CD4-positive, alpha-beta T cell treated with Interleukin-1 beta for 1 hour (primary cell): ENCODE results near the gene APOL5.
"Not testable (repeated sequence)": the region's sequence is repeated elsewhere in the genome, so short reads cannot be mapped to it uniquely, and the experiment has no call there.

Experiments
- DNase-seq, 2 donors: peaks; one replicate each; pipeline ENCODE4 v3.0.0-alpha.2; 2020 to 2022

The APOL5 gene

GRCh38 chr22:35717572-35717971 is at the start of gene APOL5:
Gene APOL5, plus strand, starts transcription at chr22:35717872. Its CDS starts 0 bp downstream, at chr22:35717872.
- DNase-seq = no peak

DNA sequence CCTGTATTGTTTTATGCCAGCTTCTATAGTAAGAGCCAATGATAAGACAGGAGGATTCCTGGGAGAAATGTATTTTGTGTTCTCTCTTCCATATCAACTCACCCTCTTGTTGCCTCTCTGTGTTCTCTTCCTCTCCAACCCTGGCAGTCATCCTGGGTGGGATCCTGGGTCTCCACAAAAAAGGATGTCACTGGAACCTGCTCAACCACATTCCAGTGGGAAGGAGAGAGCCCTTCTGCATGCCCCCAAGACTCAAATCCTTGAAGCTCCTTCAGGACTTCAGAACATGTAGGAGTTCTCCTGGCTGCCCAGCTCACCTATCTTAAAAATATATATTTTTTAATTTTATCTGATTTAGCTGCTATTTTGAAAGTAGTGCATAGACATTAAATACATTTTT is 43.3 kb upstream of the APOL5 start:
- no peak for DNase-seq

GRCh38 chr22:35676065-35676464 is 41.6 kb upstream of the APOL5 start:
- not testable (repeated sequence) for DNase-seq

GRCh38 chr22:35677460-35678187 is 40.0 kb upstream of the APOL5 start:
- DNase-seq = no peak

DNA sequence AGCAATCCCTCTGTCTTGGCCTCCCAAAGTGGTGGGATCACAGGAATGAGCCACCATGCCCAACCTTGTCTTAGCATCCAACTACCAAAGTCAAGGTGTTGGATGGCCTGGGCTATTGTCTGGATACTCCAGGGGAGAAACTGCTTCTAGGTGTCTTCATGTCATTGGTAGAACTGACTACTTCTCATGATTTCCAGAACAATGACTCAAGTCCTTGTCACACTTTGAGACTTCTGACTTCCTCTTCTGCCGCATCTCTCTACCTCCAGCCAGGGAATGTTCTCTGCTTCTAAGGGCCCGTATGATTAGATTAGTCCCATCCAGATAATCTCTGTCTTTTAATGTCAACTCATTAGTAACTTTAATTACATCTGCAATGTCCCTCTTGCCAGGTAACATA is 38.8 kb upstream of the APOL5 start:
- DNase-seq = no peak

DNA sequence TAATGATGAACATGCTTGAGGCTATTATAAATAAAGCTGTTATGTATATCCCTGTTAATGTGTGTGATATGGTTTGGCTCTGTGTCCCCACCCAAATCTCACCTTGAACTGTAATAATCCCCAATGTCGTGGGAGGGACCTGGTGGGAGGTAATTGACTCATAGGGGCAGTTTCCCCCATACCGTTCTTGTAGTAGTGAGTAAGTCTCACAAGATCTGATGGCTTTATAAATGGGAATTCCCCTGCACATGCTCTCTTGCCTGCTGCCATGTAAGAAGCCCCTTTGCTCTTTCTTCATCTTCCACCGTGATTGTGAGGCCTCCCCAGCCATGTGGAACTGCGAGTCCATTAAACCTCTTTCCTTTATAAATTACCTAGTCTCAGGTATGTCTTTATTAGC is 38.2 kb upstream of the APOL5 start:
- DNase-seq = not testable (repeated sequence)

GRCh38 chr22:35681454-35682052 is 36.1 kb upstream of the APOL5 start:
- no peak for DNase-seq

DNA sequence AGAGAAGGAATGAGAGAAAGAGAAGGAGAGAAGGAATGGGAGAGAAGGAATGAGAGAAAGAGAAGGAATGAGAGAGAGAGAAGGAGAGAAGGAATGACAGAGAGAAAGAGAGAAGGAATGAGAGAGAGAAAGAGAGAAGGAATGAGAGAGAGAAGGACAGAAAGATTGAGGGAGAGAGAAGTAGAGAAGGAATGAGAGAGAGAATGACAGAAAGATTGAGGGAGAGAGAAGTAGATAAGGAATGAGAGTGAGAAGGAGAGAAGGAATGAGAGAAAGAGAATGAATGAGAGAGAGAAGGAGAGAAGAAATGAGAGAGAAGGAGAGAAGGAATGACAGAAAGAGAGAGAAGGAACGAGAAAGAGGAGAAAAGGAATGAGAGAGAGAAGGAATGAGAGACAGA is 34.1 kb upstream of the APOL5 start:
- no peak for DNase-seq

DNA sequence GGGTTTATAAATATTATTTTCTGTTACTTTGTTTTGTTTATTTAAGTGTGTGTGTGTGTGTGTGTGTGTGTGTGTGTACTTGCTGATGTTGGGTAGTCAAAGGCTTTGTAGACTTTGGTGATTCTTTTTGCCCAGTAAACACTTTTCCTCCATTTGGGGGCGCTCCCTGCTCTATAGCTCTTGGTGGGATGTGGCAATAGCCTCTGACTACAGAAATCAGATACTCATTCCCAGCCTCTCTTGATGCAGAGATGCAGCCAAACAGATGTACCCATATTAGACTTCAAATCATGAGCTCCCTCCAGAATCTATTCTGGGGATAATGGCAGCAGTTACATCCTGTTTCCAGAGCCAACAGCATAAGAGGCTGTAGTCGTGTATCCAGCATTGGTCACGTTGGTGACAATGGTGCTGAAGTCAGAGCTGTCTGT is 33.4 kb upstream of the APOL5 start:
- no peak for DNase-seq

DNA sequence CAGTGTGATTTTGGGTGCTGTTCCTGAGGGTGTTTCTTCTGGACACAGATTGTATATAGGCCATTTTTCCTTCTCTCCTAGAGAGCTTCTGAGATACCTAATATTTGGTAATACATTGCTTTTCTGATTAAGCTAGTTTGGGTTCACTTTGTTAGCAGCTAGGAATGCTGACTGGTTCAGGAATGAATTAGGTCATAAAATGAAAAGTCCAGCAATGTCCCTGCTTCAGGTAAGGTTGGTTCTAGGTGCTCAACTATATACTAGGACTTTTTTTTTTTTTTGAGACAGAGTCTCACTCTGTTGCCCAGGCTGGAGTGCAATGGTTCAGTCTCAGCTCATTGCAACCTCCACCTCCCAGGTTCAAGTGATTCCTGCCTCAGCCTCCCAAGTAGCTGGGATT is 32.9 kb upstream of the APOL5 start:
- no peak for DNase-seq

DNA sequence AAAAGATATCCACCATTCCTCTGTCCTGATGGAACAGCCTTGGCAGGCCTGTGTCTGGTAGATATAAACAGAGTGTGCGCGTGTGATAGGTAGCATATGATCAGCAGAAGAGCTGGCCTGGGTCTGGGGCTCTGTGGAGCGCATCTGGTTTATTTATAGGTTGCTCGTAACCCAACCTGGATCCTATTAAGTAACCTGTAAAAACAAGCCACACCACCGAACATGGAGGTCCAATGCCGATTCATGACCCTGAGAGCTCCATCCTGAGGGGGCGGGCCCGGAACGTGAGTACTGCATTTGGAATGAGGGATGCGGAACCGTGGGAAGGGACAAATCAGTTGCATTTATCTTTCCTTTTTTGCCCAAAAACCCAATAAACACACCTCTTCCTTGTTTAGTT is 31.9 kb upstream of the APOL5 start:
- no peak for DNase-seq

GRCh38 chr22:35686298-35686697 is 31.4 kb upstream of the APOL5 start:
- no peak for DNase-seq

- DNase-seq = no peak
Observed at GRCh38 chr22:35687461-35687860, 30.2 kb upstream of the APOL5 start.

DNA sequence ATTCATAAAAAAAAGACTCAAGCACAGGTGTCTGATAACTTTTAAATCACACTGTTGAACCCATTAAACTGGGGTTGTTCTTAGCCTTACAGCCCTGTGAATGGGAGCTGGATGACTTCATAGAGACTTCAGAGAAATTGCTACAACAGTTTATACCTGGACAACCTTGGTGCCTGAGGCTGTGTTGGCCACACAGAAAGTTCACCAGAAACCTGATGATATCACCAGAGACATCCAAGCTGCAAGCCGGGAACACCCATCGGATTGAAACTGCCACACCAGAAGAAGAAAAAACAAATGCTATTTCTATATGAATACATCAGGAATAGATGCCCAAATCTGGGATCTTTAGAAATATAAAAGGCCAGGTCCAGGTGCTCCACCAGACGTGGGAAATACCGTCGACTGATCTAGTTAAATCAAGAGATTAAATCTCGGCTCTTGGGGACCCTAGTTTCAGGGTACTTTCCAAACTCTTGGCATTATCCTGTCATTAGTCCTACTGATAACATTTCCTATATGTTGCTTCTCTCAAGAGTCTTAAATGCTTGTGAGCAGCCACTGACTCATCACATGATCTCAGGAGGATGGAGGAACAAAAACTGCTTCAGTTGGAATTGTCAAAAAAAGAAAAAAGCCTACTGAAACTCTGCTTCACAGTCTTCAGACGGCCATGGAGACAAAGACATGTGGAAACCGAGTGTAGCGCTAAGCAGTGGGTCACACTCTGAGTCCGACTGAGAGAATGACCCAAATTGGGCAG is 28.6 kb upstream of the APOL5 start:
- no peak for DNase-seq

DNA sequence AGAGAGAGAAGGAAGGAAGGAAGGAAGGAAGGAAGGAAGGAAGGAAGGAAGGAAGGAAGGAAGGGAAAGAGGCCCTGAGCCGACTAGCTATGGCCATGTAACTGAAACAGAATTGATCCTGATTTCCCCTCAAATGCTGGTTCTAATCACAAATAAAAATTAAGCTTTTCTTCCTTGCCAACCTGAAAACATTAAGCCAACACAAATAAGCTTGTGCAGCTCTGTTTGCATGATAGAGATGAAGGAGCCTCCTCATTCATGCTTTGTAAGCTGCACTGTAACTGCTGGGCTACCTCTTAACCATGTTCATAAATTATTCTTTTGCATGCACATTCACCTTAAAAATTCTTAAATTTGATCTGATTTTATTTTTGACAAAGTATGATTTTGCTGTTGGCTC is 27.7 kb upstream of the APOL5 start:
- no peak for DNase-seq

DNA sequence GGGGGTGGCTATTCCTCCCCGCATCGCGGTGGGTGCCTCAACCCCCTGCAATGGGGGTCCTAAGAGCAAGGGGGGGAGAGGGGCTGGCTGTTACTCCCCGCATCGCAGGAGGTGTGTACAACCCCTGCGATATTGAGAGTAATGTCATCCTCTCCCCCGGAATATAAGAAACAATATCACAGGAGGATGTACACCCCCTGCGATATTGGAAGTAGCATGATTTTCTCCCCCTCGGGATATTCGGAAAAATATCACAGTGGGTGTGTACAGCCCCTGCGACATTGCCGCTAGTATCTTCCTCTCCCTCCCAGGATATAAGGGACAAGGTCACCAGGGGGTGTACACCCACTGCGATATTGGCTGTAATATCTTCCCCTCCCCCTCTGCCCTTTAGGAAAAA is 22.5 kb upstream of the APOL5 start:
- no peak for DNase-seq

- no peak for DNase-seq
Observed at GRCh38 chr22:35697142-35697541, 20.5 kb upstream of the APOL5 start.

DNA sequence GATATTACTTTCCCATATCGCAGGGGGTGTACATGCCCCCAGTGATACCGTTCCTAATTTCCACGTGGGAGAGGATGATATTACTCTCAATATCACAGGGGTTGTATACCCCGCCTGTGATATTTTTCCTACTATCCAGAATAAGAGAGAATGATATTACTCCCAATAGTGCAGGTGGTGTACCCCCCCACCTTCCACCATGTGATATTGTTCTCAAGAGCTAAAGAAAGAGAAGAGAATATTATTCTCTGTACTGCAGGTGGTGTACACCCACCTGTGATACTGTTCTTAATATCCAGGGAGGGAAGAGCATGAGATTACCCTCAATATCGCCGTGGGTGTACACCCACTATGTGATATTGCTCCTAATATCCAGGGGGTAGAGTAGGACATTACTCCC is 17.8 kb upstream of the APOL5 start:
- not testable (repeated sequence) for DNase-seq

DNA sequence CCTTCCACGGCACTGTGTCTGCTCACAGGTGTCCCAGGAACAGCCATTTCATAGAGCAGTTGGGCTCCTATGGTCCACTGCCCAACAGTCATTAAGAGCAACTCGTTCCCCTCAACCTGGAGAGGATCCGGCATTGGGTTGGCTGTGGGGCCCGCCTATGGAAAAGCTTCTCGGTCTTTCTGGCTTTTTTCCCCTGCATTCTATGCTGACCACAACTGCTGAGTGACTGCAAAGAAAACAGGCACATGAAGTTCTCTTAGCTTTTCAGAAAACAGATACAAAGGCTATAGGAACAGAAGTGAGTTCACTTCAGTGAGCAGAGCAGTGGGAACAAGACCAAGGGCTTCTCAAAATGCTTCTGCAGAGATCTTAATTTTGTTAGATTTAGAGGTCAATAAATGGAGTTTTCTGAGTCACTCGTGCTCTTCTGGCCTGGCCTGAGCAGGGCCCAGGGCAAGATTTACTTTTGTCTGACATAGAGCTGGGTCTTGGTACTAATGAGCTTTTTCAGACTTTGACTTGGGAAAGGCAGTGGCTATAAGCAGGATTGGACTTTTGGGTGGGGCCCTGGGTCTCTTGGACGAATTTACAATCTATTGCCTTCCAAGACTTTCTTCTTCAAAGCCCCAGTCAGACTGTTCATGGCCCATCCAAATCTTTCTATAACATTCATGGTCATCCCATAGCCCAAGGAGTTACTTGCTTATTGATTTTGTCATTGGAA is 13.6 kb upstream of the APOL5 start:
- no peak for DNase-seq

- DNase-seq = no peak
Observed at GRCh38 chr22:35705141-35705540, 12.5 kb upstream of the APOL5 start.

- no peak for DNase-seq
Observed at GRCh38 chr22:35708453-35708852, 9.2 kb upstream of the APOL5 start.

DNA sequence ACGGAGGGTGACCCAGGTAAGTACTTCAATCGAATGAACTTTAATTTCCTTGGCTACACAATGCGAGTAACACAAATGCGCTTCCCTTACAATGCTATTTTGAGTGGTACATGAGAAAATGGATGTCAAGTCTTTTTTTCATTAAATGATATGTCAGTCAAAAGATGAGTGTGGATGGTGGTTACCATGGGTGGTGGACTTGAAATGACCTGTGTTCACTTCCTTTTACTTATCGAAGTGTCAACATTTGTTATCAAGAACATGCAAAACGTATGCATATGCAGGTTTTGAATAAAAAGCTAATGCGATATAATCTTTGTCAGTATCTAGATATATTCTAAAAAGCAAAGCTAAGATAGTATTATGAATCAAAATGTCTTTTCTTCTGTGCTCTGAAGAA is 8.8 kb upstream of the APOL5 start:
- DNase-seq = no peak

DNA sequence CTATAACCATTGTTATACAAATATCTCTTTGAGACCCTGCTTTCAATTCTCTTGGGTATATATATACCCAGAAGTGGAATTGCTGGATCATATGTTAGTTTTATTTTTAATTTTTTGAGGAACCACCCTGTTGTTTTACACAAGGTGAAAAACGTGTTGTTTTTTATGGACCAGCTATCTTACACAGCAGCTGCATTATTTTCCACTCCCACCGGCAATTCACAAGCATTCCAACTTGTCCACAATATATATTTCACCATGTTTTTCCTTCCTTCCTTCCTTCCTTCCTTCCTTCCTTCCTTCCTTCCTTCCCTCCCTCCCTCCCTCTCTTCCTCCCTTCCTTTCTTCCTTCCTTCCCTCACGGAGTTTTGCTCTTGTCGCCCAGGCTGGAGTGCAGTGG is 6.3 kb upstream of the APOL5 start:
- DNase-seq = no peak
